H1 (cell line): ENCODE data around the gene PET100. TPM values are rescaled to one million over a fixed set of nuclear protein-coding genes. Genes with fewer than 3 reads are reported as not detected.
A peak's percentile ranks its signal among the peaks of the same experiment; 100 is the strongest.

Source experiments
- CTCF ChIA-PET: fragments of 300-600 bp; sonication (Branson Sonifier 250); formaldehyde crosslinking; loops from one replicate; lab custom pipeline; 2021; ENCODE audit not compliant: partially characterized antibody; lab: Charles Lee
- POLR2A ChIA-PET: fragments of 300-600 bp; sonication (Branson Sonifier 250); formaldehyde crosslinking; loops from one replicate; lab custom pipeline; 2021; ENCODE audit warnings: inconsistent platforms; ENCODE audit not compliant: partially characterized antibody; lab: Charles Lee
- DNase-seq, 2 experiments: peaks; one replicate each; pipeline versions ENCODE4 v3.0.0 to v3.0.0-alpha.2; 2010 to 2022; ENCODE audit warnings: low spot score in 2 of 2, low read depth in 1 of 2, mixed read lengths in 1 of 2
- FAIRE-seq: peaks from 2 replicates; lab custom pipeline; 2011; peaks lifted over from hg19 to GRCh38; lab: Jason Lieb, UNC
- H2AFZ ChIP-seq: 2 replicates; pipeline ENCODE4 v1.8.1; 2012; ENCODE audit warnings: low read length, inconsistent platforms
- H2AK5ac ChIP-seq: 2 replicates; pipeline ENCODE4 v1.6.1; 2013; ENCODE audit warnings: low read depth, low read length
- H2BK120ac ChIP-seq: replicated peaks from 2 replicates; pipeline ENCODE3; 2013; ENCODE audit warnings: low read depth, low read length, inconsistent platforms
- H2BK12ac ChIP-seq: 2 replicates; pipeline ENCODE4 v1.6.1; 2013; ENCODE audit warnings: low read depth, low read length
- H2BK15ac ChIP-seq: 2 replicates; pipeline ENCODE4 v1.6.1; 2013; ENCODE audit warnings: low read length
- H2BK20ac ChIP-seq: 2 replicates; pipeline ENCODE4 v1.6.1; 2013; ENCODE audit warnings: low read length
- H2BK5ac ChIP-seq: 2 replicates; pipeline ENCODE4 v1.6.1; 2013; ENCODE audit warnings: low read depth, low read length
- H3K14ac ChIP-seq: 2 replicates; pipeline ENCODE4 v1.6.1; 2013; ENCODE audit warnings: inconsistent platforms; ENCODE audit not compliant: insufficient read length
- H3K18ac ChIP-seq: 2 replicates; pipeline ENCODE4 v1.6.1; 2013; ENCODE audit warnings: low read length; ENCODE audit errors: extremely low read depth
- H3K23ac ChIP-seq: 2 replicates; pipeline ENCODE4 v1.6.1; 2013; ENCODE audit warnings: inconsistent platforms; ENCODE audit not compliant: insufficient read length
- H3K23me2 ChIP-seq: 2 replicates; pipeline ENCODE4 v1.6.1; 2013; ENCODE audit warnings: low read depth, low read length
- H3K27ac ChIP-seq: 2 replicates; pipeline ENCODE4 v1.6.1; 2011; ENCODE audit warnings: low read depth, low read length, inconsistent platforms
- H3K27me3 ChIP-seq, 4 experiments: replicated peaks in 1 of 4; 1 replicate in 1 of 4; 2 replicates in 3 of 4; pipeline versions ENCODE4 v1.6.1 to v1.8.1; 2011 to 2013; ENCODE audit warnings: low read length in 3 of 4, mild to moderate bottlenecking in 3 of 4, inconsistent platforms in 2 of 4, mixed read lengths in 2 of 4, moderate library complexity in 1 of 4; ENCODE audit not compliant: control insufficient read depth in 3 of 4, insufficient read depth in 3 of 4; ENCODE audit errors: extremely low read depth in 1 of 4
- H3K36me3 ChIP-seq, 4 experiments: 2 replicates each; pipeline versions ENCODE4 v1.6.1 to v1.8.1; 2011 to 2013; ENCODE audit warnings: mild to moderate bottlenecking in 4 of 4, low read length in 3 of 4, moderate library complexity in 2 of 4, control low read depth in 1 of 4, inconsistent platforms in 1 of 4; ENCODE audit not compliant: insufficient read depth in 4 of 4, control insufficient read depth in 2 of 4
- H3K4ac ChIP-seq: replicated peaks from 2 replicates; pipeline ENCODE3; 2013; ENCODE audit warnings: low read length, low read depth, mixed read lengths, inconsistent platforms; ENCODE audit not compliant: insufficient read length
- H3K4me1 ChIP-seq, 4 experiments: replicated peaks in 1 of 4; 1 replicate in 1 of 4; 2 replicates in 3 of 4; pipeline versions ENCODE4 v1.6.1 to v1.8.1; 2011 to 2013; ENCODE audit warnings: low read length in 3 of 4, inconsistent platforms in 2 of 4, mixed read lengths in 1 of 4; ENCODE audit not compliant: insufficient read depth in 4 of 4, control insufficient read depth in 3 of 4
- H3K4me2 ChIP-seq, 2 experiments: 2 replicates each; pipeline versions ENCODE4 v1.6.1 to v1.8.1; 2011 to 2013; ENCODE audit warnings: low read depth in 2 of 2, low read length in 2 of 2, control low read depth in 1 of 2, inconsistent platforms in 1 of 2, mild to moderate bottlenecking in 1 of 2; ENCODE audit not compliant: insufficient read depth in 1 of 2
- H3K4me3 ChIP-seq, 4 experiments: fragments of 200-600, 300-600 bp in 1 of 4; sonication (generic), shearing (Covaris generic), sonication (Bioruptor Twin) in 1 of 4; 2 replicates each; pipeline versions ENCODE4 v1.5.1 to v1.8.1; 2011 to 2016; ENCODE audit warnings: low read length in 4 of 4, low read depth in 3 of 4, control low read depth in 2 of 4, inconsistent platforms in 2 of 4, mild to moderate bottlenecking in 2 of 4, mixed read lengths in 1 of 4, moderate library complexity in 1 of 4; ENCODE audit not compliant: insufficient read depth in 2 of 4; ENCODE audit errors: extremely low read depth in 1 of 4
- H3K56ac ChIP-seq: replicated peaks from 2 replicates; pipeline ENCODE3; 2013; ENCODE audit warnings: low read depth, mild to moderate bottlenecking, mixed read lengths, low read length, inconsistent platforms; ENCODE audit not compliant: insufficient read length
- H3K79me1 ChIP-seq: 2 replicates; pipeline ENCODE4 v1.6.1; 2013; ENCODE audit warnings: low read depth, low read length, control low read depth
- H3K79me2 ChIP-seq, 2 experiments: 2 replicates each; pipeline versions ENCODE4 v1.6.1 to v1.8.1; 2012 to 2013; ENCODE audit warnings: low read length in 2 of 2, mild to moderate bottlenecking in 2 of 2, inconsistent platforms in 1 of 2; ENCODE audit not compliant: insufficient read depth in 2 of 2, control insufficient read depth in 1 of 2
- H3K9ac ChIP-seq, 4 experiments: replicated peaks in 1 of 4; 1 replicate in 1 of 4; 2 replicates in 3 of 4; pipeline versions ENCODE4 v1.6.1 to v1.8.1; 2011 to 2013; ENCODE audit warnings: low read depth in 3 of 4, low read length in 3 of 4, control low read depth in 2 of 4, mild to moderate bottlenecking in 2 of 4, moderate library complexity in 2 of 4, inconsistent platforms in 1 of 4; ENCODE audit errors: extremely low read depth in 1 of 4
- H3K9me3 ChIP-seq, 2 experiments: 2 replicates each; pipeline versions ENCODE4 v1.6.1 to v1.8.1; 2012 to 2013; ENCODE audit warnings: mild to moderate bottlenecking in 2 of 2, moderate library complexity in 2 of 2, control low read depth in 1 of 2, inconsistent platforms in 1 of 2, low read depth in 1 of 2, low read length in 1 of 2, mixed read lengths in 1 of 2; ENCODE audit not compliant: insufficient read depth in 2 of 2
- H4K20me1 ChIP-seq, 2 experiments: replicated peaks in 1 of 2; 2 replicates each; pipeline versions ENCODE3 to v1.8.1; 2011 to 2013; ENCODE audit warnings: inconsistent platforms in 2 of 2, low read length in 2 of 2, mild to moderate bottlenecking in 1 of 2; ENCODE audit not compliant: insufficient read depth in 2 of 2, control insufficient read depth in 1 of 2
- H4K5ac ChIP-seq: 2 replicates; pipeline ENCODE4 v1.6.1; 2013; ENCODE audit warnings: low read length, low read depth, mixed read lengths, inconsistent platforms; ENCODE audit not compliant: insufficient read length
- H4K8ac ChIP-seq: 2 replicates; pipeline ENCODE4 v1.8.0; 2013; ENCODE audit warnings: mild to moderate bottlenecking, moderate library complexity, low read length, inconsistent platforms; ENCODE audit not compliant: insufficient read depth; ENCODE audit errors: extremely low read depth
- H4K91ac ChIP-seq: replicated peaks from 2 replicates; pipeline ENCODE3; 2013; ENCODE audit warnings: low read length, mixed read lengths, inconsistent platforms; ENCODE audit not compliant: insufficient read length
- KDM4A ChIP-seq: IDR thresholded peaks from one replicate; pipeline ENCODE4 v1.7.1; 2012; ENCODE audit warnings: low read depth, mild to moderate bottlenecking, moderate library complexity, low read length, inconsistent platforms; ENCODE audit not compliant: severe bottlenecking
- PHF8 ChIP-seq: fragments of 200-600 bp; sonication (generic); conservative IDR thresholded peaks from 2 replicates; pipeline ENCODE4 v1.7.1; 2012; ENCODE audit warnings: low read depth, mild to moderate bottlenecking, inconsistent platforms, low read length, moderate library complexity
- RFX5 ChIP-seq: IDR thresholded peaks from 2 replicates; pipeline ENCODE4 v1.6.1; 2011; ENCODE audit warnings: low read depth, low read length, improper control_type of control experiment, borderline replicate concordance
- SIRT6 ChIP-seq: IDR thresholded peaks from one replicate; pipeline ENCODE4 v1.7.1; 2012; ENCODE audit warnings: low read length, inconsistent platforms
- TAF1 ChIP-seq: IDR thresholded peaks from 2 replicates; pipeline ENCODE4 v1.6.1; 2011; ENCODE audit warnings: mild to moderate bottlenecking, low read depth, low read length
- WGBS, 2 experiments: shearing (Covaris generic) in 1 of 2; methylation state at CpG; one replicate each; pipeline versions ENCODE4 v1.1.6 to v1.1.7; 2013 to 2015; ENCODE audit warnings: low lambda C conversion rate in 2 of 2, mixed read lengths in 2 of 2, inconsistent platforms in 1 of 2, low coverage in 1 of 2, missing lambda C conversion rate in 1 of 2; ENCODE audit not compliant: insufficient replicate concordance in 2 of 2, insufficient coverage in 1 of 2, insufficient read length in 1 of 2; ENCODE audit errors: extremely low coverage in 1 of 2, missing lambda C conversion rate in 1 of 2; 5-methylcytosine and 5-hydroxymethylcytosine counted together
- polyA plus RNA-seq, 7 experiments: library from polyadenylated mRNA; depleted of rRNA in 3 of 7; stranded (reverse) in 5 of 7; unstranded in 2 of 7; fragments of >200 nt in 5 of 7; fragments of 200-250 nt in 2 of 7; gene quantifications; 1 replicate in 5 of 7; 2 replicates in 1 of 7; 4 replicates in 1 of 7; pipeline versions ENCODE4 v1.2.1 to v1.2.3, GENCODE V29; 2011 to 2013; ENCODE audit warnings: missing spikeins in 2 of 7, mixed read lengths in 2 of 7
- total RNA-seq: library from RNA; stranded (reverse); fragmentation: NEBNext Ultra II Directional; extraction: Animal tissue kit (Norgen Biotek cat#: 25700); gene quantifications from 2 replicates; pipeline ENCODE4 v1.2.1, GENCODE V29; 2021

PET100 gene
- total and polyA plus RNA-seq, 2 of the 8 experiments (the other 6 are each of a cell fraction or from before 2014, with no cell fraction given) = 80.8 to 105 TPM

DNA sequence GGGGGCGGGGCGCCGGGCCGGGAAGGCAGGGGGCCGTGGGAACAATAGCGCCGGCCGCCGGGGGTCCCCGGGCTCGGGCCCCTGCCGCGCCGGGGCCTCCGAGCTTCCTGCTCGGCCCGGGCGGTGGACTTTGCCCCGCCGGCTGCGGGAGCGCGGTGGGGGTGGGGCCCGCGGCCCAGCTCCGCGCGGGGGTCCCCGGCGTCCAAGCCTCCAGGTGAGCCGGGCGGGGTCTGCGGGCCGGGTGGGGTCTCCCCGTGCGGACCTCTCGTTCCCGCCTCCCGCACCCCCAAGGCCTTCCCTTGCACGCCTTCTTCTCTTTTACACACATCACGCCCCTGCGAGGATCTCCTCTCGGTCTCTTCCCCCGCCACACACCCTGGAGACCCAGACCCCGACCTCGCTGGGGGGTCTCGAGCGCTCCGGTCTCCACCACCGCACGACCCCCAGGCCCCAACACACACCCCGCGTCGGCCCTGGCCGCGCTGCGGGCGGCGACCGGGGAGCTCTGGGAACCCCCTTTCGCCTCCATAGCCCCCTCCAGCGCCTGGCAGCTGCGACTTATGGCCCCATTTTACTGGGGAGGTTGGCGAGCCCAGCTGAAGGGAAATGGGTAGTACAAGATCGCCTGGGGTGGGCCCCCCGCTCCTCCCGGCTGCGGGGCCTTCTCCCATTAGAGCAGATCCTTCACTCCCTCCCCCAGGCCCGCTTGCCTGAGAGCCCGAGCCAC is 33.2 kb upstream of the PET100 start:
- Histone ChIP-seq H3K79me1 (peaks cover 5% of the 10 kb centered on the region), H3K14ac (no peak overlapping the region), H4K91ac (no peak overlapping the region), H2AK5ac (no peak overlapping the region), H3K9me3 (no peaks in the 10 kb centered on the region), H3K27me3 (no peaks in the 10 kb centered on the region), H2AFZ (no peak overlapping the region), H3K36me3 (no peaks in the 10 kb centered on the region), H2BK15ac (no peak overlapping the region), H3K79me2 (peaks cover 0 to 23% of the 10 kb centered on the region in 2 experiments; a peak in 2 of 4 replicates), H3K18ac (peak overlapping the region; percentile 78), H3K56ac (no peak overlapping the region), H4K8ac (no peak overlapping the region), H2BK5ac (no peak overlapping the region), H2BK120ac (no peak overlapping the region), H4K20me1 (peaks cover 6 to 13% of the 10 kb centered on the region in 2 experiments), H3K4me1 (peaks cover 0 to 11% (median 5%) of the 10 kb centered on the region in 4 experiments; a peak in 5 of 7 replicates), H2BK12ac (no peak overlapping the region), H3K4me2 (peak overlapping the region; percentile 86), H3K4ac (no peak overlapping the region), H4K5ac (no peak overlapping the region), H3K9ac (peak overlapping the region; percentile 20 to 54 (median 35); a peak in 2 of 7 replicates), H3K4me3 (peak overlapping the region; percentile 47 to 96 (median 65)), H3K23ac (no peak overlapping the region), H3K27ac (no peak overlapping the region), H2BK20ac (no peak overlapping the region), H3K23me2 (peaks cover 11% of the 10 kb centered on the region; the same call in 1 of the 2 replicates)
- DNase-seq (peak in 1 of 2 experiments; percentile 59), FAIRE-seq (no peak)
- ChIA-PET POLR2A (interaction anchor here (0.6 to 2.5 kb wide), 10 partner anchors 9 to 74 kb away, joined by 3 to 10 read pairs (median 4); partner anchors contain the start of genes MCOLN1 and STXBP2), CTCF (interaction anchor here (1.3 to 5.0 kb wide), 7 partner anchors 23 to 55 kb away, joined by 3 to 27 read pairs (median 5); no protein-coding TSS in a partner anchor)
- TF ChIP-seq KDM4A (peak; percentile 63), RFX5 (no peak), TAF1 (no peak), SIRT6 (no peak), PHF8 (0 out of 2 replicates have a peak, but pooled peaks have one; percentile 0)
- 6% methylated on average over 27 of the region's 70 CpGs; no CpG with 5 or more reads in 1 of the 2 experiments for WGBS, 2 experiments
